ENCODE results near the gene DMGDH. TPM values are rescaled to one million over a fixed set of nuclear protein-coding genes. Genes with fewer than 3 reads are reported as not detected.

The DMGDH gene
- total and polyA plus RNA-seq, 2 of the 4 experiments (the other 2 are of a cell fraction) = 0.18 TPM; not detected in 1

DNA sequence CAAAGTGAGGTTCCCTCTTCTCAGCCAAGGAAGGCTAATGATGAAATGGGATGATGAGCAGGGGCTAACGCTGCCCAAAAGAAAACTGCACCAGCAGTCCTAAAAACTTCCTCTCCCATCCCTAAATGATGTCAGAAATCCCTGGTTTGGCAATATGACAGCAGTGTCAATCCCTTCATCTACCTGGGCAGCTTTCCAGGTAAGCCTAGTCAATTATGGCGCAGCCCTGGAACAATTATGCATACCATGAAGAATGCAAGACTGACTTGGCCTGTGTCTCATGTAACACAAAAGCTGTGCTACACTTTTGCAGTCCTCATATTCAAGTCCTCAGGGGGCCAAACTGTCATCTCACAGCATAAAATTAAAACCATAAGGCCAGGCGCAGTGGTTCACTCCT, 7.0 kb downstream of the DMGDH start:
- DNase-seq (no peak), ATAC-seq (ENCODE audit: low read depth) (no peak)
- Histone ChIP-seq H3K18ac (ENCODE audit: low read depth, low read length) (no peak overlapping the region), H2BK120ac (ENCODE audit: low read depth, low read length) (no peak overlapping the region), H3K14ac (replicated peaks; ENCODE audit: low read depth, low read length) (no peak overlapping the region), H2BK20ac (ENCODE audit: low read depth, low read length) (no peak overlapping the region), H3K4me2 (ENCODE audit: low read depth, low read length) (no peak overlapping the region), H3K9me1 (ENCODE audit: insufficient read depth, low read length) (no peaks in the 10 kb centered on the region), H3K36me3 (ENCODE audit: control insufficient read depth, insufficient read depth, low read length) (no peaks in the 10 kb centered on the region), H4K20me1 (ENCODE audit: insufficient read depth, low read length) (no peaks in the 10 kb centered on the region), H4K5ac (ENCODE audit: low read depth, low read length) (no peak overlapping the region), H4K8ac (ENCODE audit: low read depth in 2 of 2, low read length in 2 of 2) (no peak overlapping the region), H3K9ac (ENCODE audit: low read depth, low read length) (no peak overlapping the region), H3K4me1 (ENCODE audit: control insufficient read depth, insufficient read depth, low read length) (no peaks in the 10 kb centered on the region), H2BK15ac (ENCODE audit: low read depth, low read length) (no peak overlapping the region), H3K27me3 (ENCODE audit: control insufficient read depth, insufficient read depth, low read length) (peaks cover 11% of the 10 kb centered on the region), H3K79me1 (ENCODE audit: low read depth in 1 of 2, low read length in 2 of 2) (no peaks in the 10 kb centered on the region), H3K56ac (ENCODE audit: extremely low read depth, insufficient read depth, low read length) (no peak overlapping the region), H2AFZ (replicated peaks; ENCODE audit: low read length, poor library complexity) (no peak overlapping the region), H2AK5ac (ENCODE audit: low read depth, low read length) (no peak overlapping the region), H2BK5ac (ENCODE audit: low read depth, low read length, poor library complexity, severe bottlenecking) (no peak overlapping the region), H3K4ac (ENCODE audit: low read depth, low read length) (no peak overlapping the region), H3K27ac (ENCODE audit: insufficient read depth, low read length) (no peak overlapping the region), H2AK9ac (replicated peaks; ENCODE audit: low read depth, low read length, poor library complexity) (no peak overlapping the region), H3K4me3 (ENCODE audit: insufficient read depth, low read depth, low read length) (no peak overlapping the region), H3K9me3 (ENCODE audit: control insufficient read depth, insufficient read depth, low read length) (no peaks in the 10 kb centered on the region), H4K91ac (ENCODE audit: insufficient read depth, low read depth, low read length) (no peak overlapping the region), H3K23ac (ENCODE audit: low read depth, low read length) (no peak overlapping the region)
- in situ Hi-C loops (cut with MboI; ENCODE audit: low sequenced_read_pairs) (no loop called here), dilution Hi-C loops (cut with HindIII; ENCODE audit: low sequenced_read_pairs, unreplicated experiment) (no loop called here), intact Hi-C loops (cut with micrococcal nuclease) (no loop called here)
- WGBS, 2 experiments (ENCODE audit: extremely low coverage in 2 of 2, insufficient read length in 1 of 2) = 71% methylated on average over 1 of the region's 3 CpGs; no CpG with 5 or more reads in 1 of the 2 experiments
- no TSS peak for BruUV-seq (replicated peaks)
- ChIA-PET POLR2A (ENCODE audit: unreplicated experiment) (no interaction called here), CTCF (no interaction called here)
- TF ChIP-seq POLR2A (IDR thresholded peaks at IDR 0.05; ENCODE audit: low read depth, low read length) = no peak
- no peak for TF ChIP-seq BHLHE40 (IDR thresholded peaks at IDR 0.05; ENCODE audit: low read depth, low read length)
- no peak for TF ChIP-seq RFX5 (IDR thresholded peaks at IDR 0.05; ENCODE audit: low read depth, low read length)
- TF ChIP-seq RCOR1 (IDR thresholded peaks at IDR 0.05; ENCODE audit: insufficient replicate concordance, low read length) = no peak
- no peak for TF ChIP-seq SMC3 (IDR thresholded peaks at IDR 0.05; ENCODE audit: low read depth, low read length)
- TF ChIP-seq, protein P1, sequence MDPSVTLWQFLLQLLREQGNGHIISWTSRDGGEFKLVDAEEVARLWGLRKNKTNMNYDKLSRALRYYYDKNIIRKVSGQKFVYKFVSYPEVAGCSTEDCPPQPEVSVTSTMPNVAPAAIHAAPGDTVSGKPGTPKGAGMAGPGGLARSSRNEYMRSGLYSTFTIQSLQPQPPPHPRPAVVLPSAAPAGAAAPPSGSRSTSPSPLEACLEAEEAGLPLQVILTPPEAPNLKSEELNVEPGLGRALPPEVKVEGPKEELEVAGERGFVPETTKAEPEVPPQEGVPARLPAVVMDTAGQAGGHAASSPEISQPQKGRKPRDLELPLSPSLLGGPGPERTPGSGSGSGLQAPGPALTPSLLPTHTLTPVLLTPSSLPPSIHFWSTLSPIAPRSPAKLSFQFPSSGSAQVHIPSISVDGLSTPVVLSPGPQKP (IDR thresholded peaks at IDR 0.05; ENCODE audit: borderline replicate concordance, low read depth, low read length) = no peak
